IMR-90 (cell line): ENCODE results near the gene PCK2. TPM values are rescaled to one million over a fixed set of nuclear protein-coding genes. Genes with fewer than 3 reads are reported as not detected.

Experiments used
- ATAC-seq: fragments of 200-7000 bp; cut with Tn5 transposase; 2 replicates; pipeline ENCODE4 v1.9.1; 2020; ENCODE audit warnings: low read depth, mild to moderate bottlenecking, moderate library complexity
- BruUV-seq: library from RNA; stranded (reverse); fragments of 400-500 nt; replicated peaks from 2 replicates; lab custom pipeline; 2021; lab: Mats Ljungman, UMichigan
- CTCF ChIA-PET: fragments of 300-600 bp; formaldehyde crosslinking; extraction: SDS; loops from one replicate; lab custom pipeline; 2021; ENCODE audit warnings: antibody characterized with exemption; lab: Yijun Ruan, JAX
- POLR2A ChIA-PET: fragments of 300-600 bp; sonication (Branson Sonifier 250); formaldehyde crosslinking; loops from one replicate; lab custom pipeline; 2022; ENCODE audit warnings: antibody characterized with exemption; ENCODE audit not compliant: unreplicated experiment; lab: Charles Lee
- DNase-seq: peaks from one replicate; pipeline ENCODE4 v3.0.0; 2013
- H2AFZ ChIP-seq: replicated peaks from 2 replicates; pipeline ENCODE3; 2013; ENCODE audit warnings: low read length, mild to moderate bottlenecking; ENCODE audit not compliant: poor library complexity
- H2AK5ac ChIP-seq: 2 replicates; pipeline ENCODE4 v1.6.1; 2013; ENCODE audit warnings: low read depth, low read length, inconsistent platforms
- H2AK9ac ChIP-seq: replicated peaks from 2 replicates; pipeline ENCODE3; 2013; ENCODE audit warnings: mild to moderate bottlenecking, low read depth, low read length, moderate library complexity; ENCODE audit not compliant: poor library complexity
- H2BK120ac ChIP-seq: 2 replicates; pipeline ENCODE4 v1.6.1; 2013; ENCODE audit warnings: low read depth, low read length, inconsistent platforms
- H2BK15ac ChIP-seq: 3 replicates; pipeline ENCODE4 v1.6.1; 2013; ENCODE audit warnings: low read depth, low read length, inconsistent platforms
- H2BK20ac ChIP-seq: 2 replicates; pipeline ENCODE4 v1.6.1; 2013; ENCODE audit warnings: low read depth, mild to moderate bottlenecking, inconsistent platforms, low read length, moderate library complexity
- H2BK5ac ChIP-seq: 2 replicates; pipeline ENCODE4 v1.6.1; 2013; ENCODE audit warnings: mild to moderate bottlenecking, low read depth, low read length, inconsistent platforms; ENCODE audit not compliant: poor library complexity, severe bottlenecking
- H3K14ac ChIP-seq: replicated peaks from 2 replicates; pipeline ENCODE4 v1.6.1; 2013; ENCODE audit warnings: low read depth, low read length, inconsistent platforms
- H3K18ac ChIP-seq: 2 replicates; pipeline ENCODE4 v1.6.1; 2013; ENCODE audit warnings: low read depth, low read length, control low read depth
- H3K23ac ChIP-seq: 2 replicates; pipeline ENCODE4 v1.6.1; 2013; ENCODE audit warnings: low read depth, low read length, inconsistent platforms
- H3K27ac ChIP-seq: 2 replicates; pipeline ENCODE4 v1.5.1; 2013; ENCODE audit warnings: mild to moderate bottlenecking, control low read depth, low read length; ENCODE audit not compliant: insufficient read depth
- H3K27me3 ChIP-seq: 2 replicates; pipeline ENCODE4 v1.6.1; 2013; ENCODE audit warnings: low read length; ENCODE audit not compliant: control insufficient read depth, insufficient read depth
- H3K36me3 ChIP-seq: 2 replicates; pipeline ENCODE4 v1.6.1; 2013; ENCODE audit warnings: low read length, mixed read lengths; ENCODE audit not compliant: control insufficient read depth, insufficient read depth
- H3K4ac ChIP-seq: 2 replicates; pipeline ENCODE4 v1.6.1; 2013; ENCODE audit warnings: low read depth, low read length, inconsistent platforms
- H3K4me1 ChIP-seq: 2 replicates; pipeline ENCODE4 v1.6.1; 2013; ENCODE audit warnings: low read length, mixed read lengths; ENCODE audit not compliant: control insufficient read depth, insufficient read depth
- H3K4me2 ChIP-seq: 2 replicates; pipeline ENCODE4 v1.6.1; 2013; ENCODE audit warnings: low read depth, mild to moderate bottlenecking, control low read depth, low read length, moderate library complexity
- H3K4me3 ChIP-seq: 2 replicates; pipeline ENCODE4 v1.5.1; 2013; ENCODE audit warnings: low read depth, mild to moderate bottlenecking, control low read depth, low read length, moderate library complexity; ENCODE audit not compliant: insufficient read depth
- H3K56ac ChIP-seq: 2 replicates; pipeline ENCODE4 v1.6.1; 2013; ENCODE audit warnings: low read length, inconsistent platforms; ENCODE audit not compliant: insufficient read depth; ENCODE audit errors: extremely low read depth
- H3K79me1 ChIP-seq, 2 experiments: 2 replicates each; pipeline ENCODE4 v1.6.1; 2013; ENCODE audit warnings: low read length in 2 of 2, inconsistent platforms in 1 of 2, low read depth in 1 of 2
- H3K9ac ChIP-seq: 2 replicates; pipeline ENCODE4 v1.6.1; 2013; ENCODE audit warnings: low read depth, low read length, control low read depth
- H3K9me1 ChIP-seq: 2 replicates; pipeline ENCODE4 v1.6.1; 2013; ENCODE audit warnings: low read length, inconsistent platforms; ENCODE audit not compliant: insufficient read depth
- H3K9me3 ChIP-seq: 2 replicates; pipeline ENCODE4 v1.6.1; 2013; ENCODE audit warnings: low read length; ENCODE audit not compliant: control insufficient read depth, insufficient read depth
- H4K20me1 ChIP-seq: 2 replicates; pipeline ENCODE4 v1.6.1; 2013; ENCODE audit warnings: low read length, inconsistent platforms; ENCODE audit not compliant: insufficient read depth
- H4K5ac ChIP-seq: 2 replicates; pipeline ENCODE4 v1.6.1; 2013; ENCODE audit warnings: mild to moderate bottlenecking, low read depth, low read length, control low read depth
- H4K8ac ChIP-seq, 2 experiments: 2 replicates each; pipeline ENCODE4 v1.6.1; 2013; ENCODE audit warnings: low read depth in 2 of 2, low read length in 2 of 2, control low read depth in 1 of 2, inconsistent platforms in 1 of 2
- H4K91ac ChIP-seq: 2 replicates; pipeline ENCODE4 v1.6.1; 2013; ENCODE audit warnings: low read depth, low read length, inconsistent platforms; ENCODE audit not compliant: insufficient read depth
- BHLHE40 ChIP-seq: fragments of 150-350 bp; IDR thresholded peaks from 2 replicates; pipeline ENCODE4 v1.6.1; 2016; ENCODE audit warnings: mild to moderate bottlenecking, low read depth, low read length
- CEBPB ChIP-seq: IDR thresholded peaks from 2 replicates; pipeline ENCODE4 v1.6.1; 2012; ENCODE audit warnings: low read depth, low read length, improper control_type of control experiment
- CHD1 ChIP-seq: IDR thresholded peaks from 2 replicates; pipeline ENCODE4 v1.6.1; 2012; ENCODE audit warnings: low read depth, low read length, improper control_type of control experiment
- CTCF ChIP-seq: conservative IDR thresholded peaks from 2 replicates; pipeline ENCODE4 v1.5.1; 2012; ENCODE audit warnings: mild to moderate bottlenecking, low read depth, low read length, improper control_type of control experiment
- ELK1 ChIP-seq: fragments of 150-350 bp; IDR thresholded peaks from 2 replicates; pipeline ENCODE4 v1.6.1; 2016; ENCODE audit warnings: low read depth, mild to moderate bottlenecking, low read length, moderate library complexity, borderline replicate concordance
- FOS ChIP-seq: fragments of 150-350 bp; IDR thresholded peaks from 2 replicates; pipeline ENCODE4 v1.6.1; 2016; ENCODE audit warnings: low read depth, low read length
- MAFK ChIP-seq: IDR thresholded peaks from 2 replicates; pipeline ENCODE4 v1.6.1; 2012; ENCODE audit warnings: low read depth, low read length, improper control_type of control experiment
- MAZ ChIP-seq: IDR thresholded peaks from 2 replicates; pipeline ENCODE4 v1.6.1; 2012; ENCODE audit warnings: low read depth, mild to moderate bottlenecking, low read length, improper control_type of control experiment, moderate library complexity, borderline replicate concordance
- MXI1 ChIP-seq: IDR thresholded peaks from 2 replicates; pipeline ENCODE4 v1.6.1; 2012; ENCODE audit warnings: low read depth, mild to moderate bottlenecking, low read length, moderate library complexity, borderline replicate concordance
- NFE2L2 ChIP-seq: fragments of 150-350 bp; IDR thresholded peaks from 2 replicates; pipeline ENCODE4 v1.6.1; 2016; ENCODE audit warnings: low read depth, mild to moderate bottlenecking, low read length
- POLR2A ChIP-seq: IDR thresholded peaks from 2 replicates; pipeline ENCODE4 v1.6.1; 2012; ENCODE audit warnings: mild to moderate bottlenecking, low read depth, low read length
- SMC3 ChIP-seq: fragments of 150-350 bp; IDR thresholded peaks from 2 replicates; pipeline ENCODE4 v1.6.1; 2016; ENCODE audit warnings: low read depth, mild to moderate bottlenecking, antibody characterized with exemption, low read length, moderate library complexity
- USF2 ChIP-seq: fragments of 150-350 bp; IDR thresholded peaks from 2 replicates; pipeline ENCODE4 v1.6.1; 2017; ENCODE audit warnings: mild to moderate bottlenecking, antibody characterized with exemption, low read length, low read depth
- WGBS, 2 experiments: methylation state at CpG; one replicate each; pipeline versions ENCODE4 v1.1.5 to v1.1.7; 2013; ENCODE audit warnings: missing lambda C conversion rate in 2 of 2; ENCODE audit not compliant: insufficient read length in 1 of 2; ENCODE audit errors: extremely low coverage in 2 of 2; 5-methylcytosine and 5-hydroxymethylcytosine counted together
- dilution Hi-C: fragments of 300-500 bp; cut with HindIII; formaldehyde crosslinking; loops from one replicate; pipeline ENCODE4 v1.14.3; 2018; ENCODE audit warnings: low sequenced_read_pairs; ENCODE audit not compliant: unreplicated experiment
- in situ Hi-C: fragments of 300-500 bp; cut with MboI; formaldehyde crosslinking; loops from 3 replicates; pipeline ENCODE4 v1.14.3; 2019; ENCODE audit warnings: low sequenced_read_pairs, inconsistent platforms, mixed read lengths
- intact Hi-C: fragments of 100-400 bp; cut with micrococcal nuclease; formaldehyde crosslinking; loops from 2 replicates; pipeline ENCODE4 v1.10.0; 2022
- polyA plus RNA-seq, 3 experiments: library from polyadenylated mRNA; depleted of rRNA; stranded (reverse); fragments of >200 nt; gene quantifications; 2 replicates each; pipeline ENCODE4 v1.2.3, GENCODE V29; 2012; ENCODE audit warnings: low replicate concordance in 1 of 3
- total RNA-seq: library from RNA; depleted of rRNA; stranded (reverse); fragments of >200 nt; gene quantifications from 2 replicates; pipeline ENCODE4 v1.2.3, GENCODE V29; 2012

PCK2 gene
- total and polyA plus RNA-seq, 2 of the 4 experiments (the other 2 are of a cell fraction) = 13.4 to 29.4 TPM

- CTCF ChIA-PET = no interaction called here
- no peak for ATAC-seq
- no peak overlapping the region for H3K18ac ChIP-seq
Observed at GRCh38 chr14:24078146-24078545, 16.0 kb upstream of the PCK2 start.

More at GRCh38 chr14:24078146-24078545, 16.0 kb upstream of the PCK2 start:
- Histone ChIP-seq H3K9ac (no peak overlapping the region), H2BK120ac (no peak overlapping the region), H4K5ac (no peak overlapping the region), H3K9me1 (no peaks in the 10 kb centered on the region), H2BK15ac (no peak overlapping the region), H4K91ac (no peak overlapping the region), H2AK5ac (no peak overlapping the region), H3K9me3 (no peaks in the 10 kb centered on the region), H3K27ac (no peak overlapping the region), H4K8ac (no peak overlapping the region), H3K4me1 (peaks cover 2% of the 10 kb centered on the region; the same call in 1 of the 2 replicates), H3K23ac (no peak overlapping the region), H3K27me3 (peaks cover 90% of the 10 kb centered on the region), H2AK9ac (no peak overlapping the region), H3K56ac (no peak overlapping the region), H3K14ac (no peak overlapping the region), H2BK5ac (no peak overlapping the region), H4K20me1 (no peaks in the 10 kb centered on the region; the same call in 1 of the 2 replicates), H2AFZ (no peak overlapping the region), H3K4me2 (no peak overlapping the region), H3K79me1 (no peaks in the 10 kb centered on the region), H3K4ac (no peak overlapping the region), H3K4me3 (no peak overlapping the region), H3K36me3 (no peaks in the 10 kb centered on the region), H2BK20ac (no peak overlapping the region)
- in situ Hi-C loops = no loop called here
- POLR2A ChIA-PET = interaction anchor here (0.5 kb wide), 1 partner anchor 10 kb away, joined by 6 read pairs; no protein-coding TSS in a partner anchor
- BruUV-seq = no TSS peak
- dilution Hi-C loops = no loop called here
- intact Hi-C loops = no loop called here
- TF ChIP-seq USF2 (no peak), CEBPB (no peak), SMC3 (no peak), CHD1 (no peak), ELK1 (no peak), FOS (no peak), MAFK (no peak), CTCF (no peak), MXI1 (no peak), POLR2A (no peak), NFE2L2 (no peak), BHLHE40 (no peak), MAZ (no peak)
- DNase-seq = no peak
- no CpG with 5 or more reads among the region's 3 CpGs for WGBS, 2 experiments
